ENCODE data around the gene KAZN.

DNA sequence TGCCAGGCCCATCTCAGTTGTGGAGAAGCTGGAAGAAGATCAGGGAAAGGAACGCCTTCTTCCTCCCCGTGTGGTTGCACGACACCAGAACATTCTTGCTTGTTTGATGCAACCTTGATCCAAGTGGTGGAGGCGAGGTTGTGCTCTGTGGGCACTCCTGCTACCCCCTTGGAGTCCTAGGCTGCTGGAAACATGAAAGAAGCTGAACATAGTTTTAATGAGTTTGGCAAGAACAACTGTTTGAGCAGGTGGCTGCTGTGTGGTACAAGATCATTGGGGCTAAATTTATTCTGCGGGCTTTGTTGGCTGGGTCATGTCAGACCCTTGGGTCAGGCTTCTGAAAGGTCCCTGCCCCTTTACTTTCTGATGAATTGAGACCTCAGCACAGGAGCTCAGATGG is 5.9 kb downstream of the KAZN start:
- TF ChIP-seq EZH2 (IDR thresholded peaks at IDR 0.05; ENCODE audit: low read length): no peak
- TF ChIP-seq, protein P1, sequence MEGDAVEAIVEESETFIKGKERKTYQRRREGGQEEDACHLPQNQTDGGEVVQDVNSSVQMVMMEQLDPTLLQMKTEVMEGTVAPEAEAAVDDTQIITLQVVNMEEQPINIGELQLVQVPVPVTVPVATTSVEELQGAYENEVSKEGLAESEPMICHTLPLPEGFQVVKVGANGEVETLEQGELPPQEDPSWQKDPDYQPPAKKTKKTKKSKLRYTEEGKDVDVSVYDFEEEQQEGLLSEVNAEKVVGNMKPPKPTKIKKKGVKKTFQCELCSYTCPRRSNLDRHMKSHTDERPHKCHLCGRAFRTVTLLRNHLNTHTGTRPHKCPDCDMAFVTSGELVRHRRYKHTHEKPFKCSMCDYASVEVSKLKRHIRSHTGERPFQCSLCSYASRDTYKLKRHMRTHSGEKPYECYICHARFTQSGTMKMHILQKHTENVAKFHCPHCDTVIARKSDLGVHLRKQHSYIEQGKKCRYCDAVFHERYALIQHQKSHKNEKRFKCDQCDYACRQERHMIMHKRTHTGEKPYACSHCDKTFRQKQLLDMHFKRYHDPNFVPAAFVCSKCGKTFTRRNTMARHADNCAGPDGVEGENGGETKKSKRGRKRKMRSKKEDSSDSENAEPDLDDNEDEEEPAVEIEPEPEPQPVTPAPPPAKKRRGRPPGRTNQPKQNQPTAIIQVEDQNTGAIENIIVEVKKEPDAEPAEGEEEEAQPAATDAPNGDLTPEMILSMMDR (optimal IDR thresholded peaks at IDR 0.05 in 1 of 3, IDR thresholded peaks at IDR 0.05 in 1 of 3, conservative IDR thresholded peaks at IDR 0.05 in 1 of 3; ENCODE audit: extremely low read depth in 1 of 3, insufficient read depth in 2 of 3, low read length in 3 of 3): no peak
